ENCODE data around the gene VWA5B2.

Gene VWA5B2

DNA sequence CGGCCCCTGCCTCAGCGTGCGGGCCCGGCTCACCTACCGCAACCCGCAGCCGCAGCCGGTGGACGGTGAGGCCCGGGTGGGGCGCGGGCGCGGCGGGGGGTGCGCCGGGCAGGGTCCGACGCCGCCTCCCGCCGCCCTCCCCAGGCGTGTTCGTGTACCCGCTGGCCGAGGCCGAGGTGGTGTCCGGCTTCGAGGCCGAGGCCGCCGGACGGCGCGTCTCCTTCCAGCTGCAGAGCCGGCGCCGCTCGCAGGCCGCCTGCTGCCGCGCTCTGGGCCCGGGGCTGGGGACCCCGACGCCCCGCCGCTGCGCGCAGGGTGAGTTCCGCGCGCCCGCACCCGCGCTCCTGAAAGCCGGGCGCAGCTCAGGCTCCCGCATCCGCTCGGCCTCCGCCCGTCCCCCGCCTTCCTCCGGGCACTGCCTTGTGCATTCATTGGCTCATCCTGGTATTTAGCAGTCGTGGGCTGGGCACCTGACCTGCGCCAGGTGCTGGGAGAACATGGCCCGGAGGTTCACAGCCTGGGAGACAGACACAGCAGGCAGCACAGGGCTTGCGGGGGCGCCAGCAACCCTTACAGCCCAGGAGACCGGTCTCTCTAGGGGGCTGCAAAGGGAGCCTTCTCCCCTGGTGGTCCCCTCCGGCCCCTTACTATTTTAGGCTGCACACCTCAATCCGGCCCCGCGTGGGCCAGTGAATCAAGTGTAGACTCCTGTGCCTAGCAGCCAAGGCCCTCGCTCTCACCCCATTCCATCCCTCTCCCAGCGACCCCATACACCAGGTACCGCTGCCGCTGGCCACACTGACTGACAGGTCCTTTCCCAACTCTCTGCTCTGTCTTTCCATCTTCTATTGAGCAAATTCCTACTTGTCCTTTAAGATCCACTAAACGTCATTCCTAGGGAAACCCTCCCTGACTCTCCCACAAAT is 1.5 kb downstream of the VWA5B2 start:
- H3K4me3 ChIP-seq (ENCODE audit: low read length) = no peak overlapping the region
- H3K9me3 ChIP-seq (ENCODE audit: low read length) = peaks cover 2% of the 10 kb centered on the region
- H2AFZ ChIP-seq (ENCODE audit: low read depth, low read length) = peak overlapping the region; percentile 82
- peaks cover 10% of the 10 kb centered on the region for H3K4me1 ChIP-seq (ENCODE audit: insufficient read depth, low read length)
- H3K27me3 ChIP-seq (ENCODE audit: insufficient read depth, low read length) = peaks cover 89% of the 10 kb centered on the region
- H3K36me3 ChIP-seq (ENCODE audit: insufficient read depth, low read length) = no peaks in the 10 kb centered on the region

DNA sequence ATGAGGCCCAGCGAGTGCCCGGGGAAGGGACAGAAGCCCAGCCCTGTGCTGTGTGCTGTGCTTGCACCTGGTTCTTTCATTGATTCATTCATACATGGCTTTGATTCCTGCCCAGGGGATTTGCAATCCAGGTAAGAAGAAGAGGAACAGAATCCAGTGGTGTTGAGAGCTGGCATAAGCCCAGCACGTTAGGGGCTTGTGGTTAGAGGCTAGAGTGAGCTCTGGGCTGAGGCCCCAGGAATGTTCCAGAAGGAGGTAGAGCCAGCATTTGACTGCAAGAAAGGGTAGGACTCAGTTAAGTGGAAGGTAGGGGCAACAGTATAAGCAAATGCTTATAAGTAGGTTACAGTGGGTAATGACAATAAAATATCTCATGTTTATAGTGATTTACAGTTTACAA is 2.3 kb downstream of the VWA5B2 start:
- no peaks in the 10 kb centered on the region for H3K36me3 ChIP-seq (ENCODE audit: insufficient read depth, low read length)
- no peak overlapping the region for H3K4me3 ChIP-seq (ENCODE audit: low read length)
- H2AFZ ChIP-seq (ENCODE audit: low read depth, low read length) = no peak overlapping the region
- peaks cover 10% of the 10 kb centered on the region for H3K4me1 ChIP-seq (ENCODE audit: insufficient read depth, low read length)
- H3K27me3 ChIP-seq (ENCODE audit: insufficient read depth, low read length) = peaks cover 93% of the 10 kb centered on the region
- H3K9me3 ChIP-seq (ENCODE audit: low read length) = peaks cover 2% of the 10 kb centered on the region

DNA sequence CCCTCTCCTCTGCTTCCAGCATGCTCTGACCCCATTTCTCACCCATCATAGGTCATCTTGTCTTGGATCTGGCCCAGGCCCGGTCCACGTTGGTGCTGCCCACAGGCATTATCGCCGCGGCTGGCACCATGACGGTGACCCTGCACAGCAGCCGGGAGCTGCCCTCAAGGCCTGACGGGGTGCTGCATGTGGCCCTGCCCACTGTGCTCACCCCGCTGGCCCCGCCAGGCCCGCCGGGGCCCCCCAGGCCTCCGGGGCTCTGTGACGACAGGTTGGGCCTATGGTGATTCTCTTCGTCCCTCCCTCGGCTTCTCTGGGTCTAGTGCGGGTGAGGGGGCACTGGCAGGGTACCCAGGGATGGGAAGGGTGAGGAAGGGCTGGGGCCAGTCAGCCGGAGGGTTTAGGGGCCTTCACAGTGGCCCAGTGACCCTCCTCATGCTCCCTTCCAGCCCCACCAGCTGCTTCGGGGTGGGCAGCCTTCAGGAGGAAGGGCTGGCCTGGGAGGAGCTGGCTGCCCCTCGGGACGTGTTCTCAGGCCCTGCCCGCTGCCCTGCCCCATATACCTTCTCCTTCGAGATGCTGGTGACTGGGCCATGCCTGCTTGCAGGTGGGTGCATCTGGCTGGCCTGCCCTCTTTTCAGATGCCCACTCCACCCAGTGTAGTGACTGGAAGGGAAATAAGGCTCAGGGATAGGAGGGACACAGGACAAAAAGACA is 3.9 kb downstream of the VWA5B2 start:
- peaks cover 92% of the 10 kb centered on the region for H3K27me3 ChIP-seq (ENCODE audit: insufficient read depth, low read length)
- H3K4me1 ChIP-seq (ENCODE audit: insufficient read depth, low read length) = peaks cover 10% of the 10 kb centered on the region
- H3K4me3 ChIP-seq (ENCODE audit: low read length) = no peak overlapping the region

DNA sequence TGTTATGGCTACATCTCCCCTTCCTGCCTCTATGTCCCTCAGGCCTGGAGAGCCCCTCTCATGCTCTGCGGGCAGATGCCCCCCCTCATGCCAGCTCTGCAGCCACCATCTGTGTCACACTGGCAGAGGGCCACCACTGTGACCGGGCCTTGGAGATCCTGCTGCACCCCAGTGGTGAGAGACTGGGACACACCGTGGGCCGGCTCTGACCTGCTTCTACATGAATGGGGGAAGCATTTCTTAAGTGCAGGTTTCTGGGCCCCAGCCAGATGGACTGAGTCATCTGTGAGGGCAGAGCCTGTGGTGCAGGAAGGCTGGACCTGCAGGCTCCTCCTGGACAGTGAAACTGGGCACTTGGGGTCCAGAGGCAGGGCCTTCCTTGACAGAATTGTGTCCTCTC is 4.8 kb downstream of the VWA5B2 start:
- Histone ChIP-seq H3K4me1 (ENCODE audit: insufficient read depth, low read length) (peaks cover 10% of the 10 kb centered on the region), H3K36me3 (ENCODE audit: insufficient read depth, low read length) (no peaks in the 10 kb centered on the region), H3K9me3 (ENCODE audit: low read length) (no peaks in the 10 kb centered on the region), H2AFZ (ENCODE audit: low read depth, low read length) (no peak overlapping the region), H3K27me3 (ENCODE audit: insufficient read depth, low read length) (peaks cover 83% of the 10 kb centered on the region), H3K4me3 (ENCODE audit: low read length) (no peak overlapping the region)

More for the DNA sequence above, 3.9 kb downstream of the VWA5B2 start:
- Histone ChIP-seq H3K9me3 (ENCODE audit: low read length) (no peaks in the 10 kb centered on the region), H2AFZ (ENCODE audit: low read depth, low read length) (no peak overlapping the region), H3K36me3 (ENCODE audit: insufficient read depth, low read length) (no peaks in the 10 kb centered on the region)

DNA sequence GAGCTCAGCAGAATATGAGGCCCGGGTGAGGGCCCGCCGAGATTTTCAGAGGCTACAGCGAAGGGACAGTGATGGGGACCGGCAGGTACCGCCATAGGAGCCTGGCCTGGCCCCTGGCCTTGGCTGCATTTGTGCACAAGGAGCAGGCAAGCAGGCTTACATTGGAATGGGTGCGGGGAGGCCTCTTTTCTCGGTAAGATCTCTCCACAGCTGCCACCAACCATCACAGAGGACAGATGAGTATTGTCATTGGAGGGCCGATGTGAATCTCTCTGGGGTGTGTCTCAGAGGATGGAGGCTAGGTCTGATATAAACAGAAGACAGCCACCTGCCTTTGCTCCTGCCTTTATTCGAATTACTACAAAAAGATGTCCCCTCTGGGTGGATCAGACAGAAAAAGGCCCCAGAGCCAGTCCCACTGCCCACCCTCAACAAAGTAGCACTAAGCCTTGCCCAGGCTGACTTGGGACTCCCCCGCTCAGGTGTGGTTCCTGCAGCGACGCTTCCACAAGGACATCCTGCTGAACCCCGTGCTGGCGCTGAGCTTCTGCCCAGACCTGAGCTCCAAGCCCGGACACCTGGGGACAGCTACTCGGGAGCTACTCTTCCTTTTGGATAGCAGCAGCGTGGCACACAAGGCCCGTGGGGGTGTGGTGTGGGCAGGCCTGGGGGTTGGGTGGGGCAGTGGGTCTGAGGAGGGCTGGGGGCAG is 5.4 kb downstream of the VWA5B2 start:
- Histone ChIP-seq H2AFZ (ENCODE audit: low read depth, low read length) (no peak overlapping the region), H3K4me3 (ENCODE audit: low read length) (no peak overlapping the region), H3K27me3 (ENCODE audit: insufficient read depth, low read length) (peaks cover 78% of the 10 kb centered on the region), H3K36me3 (ENCODE audit: insufficient read depth, low read length) (no peaks in the 10 kb centered on the region), H3K9me3 (ENCODE audit: low read length) (no peaks in the 10 kb centered on the region), H3K4me1 (ENCODE audit: insufficient read depth, low read length) (peaks cover 6% of the 10 kb centered on the region)

DNA sequence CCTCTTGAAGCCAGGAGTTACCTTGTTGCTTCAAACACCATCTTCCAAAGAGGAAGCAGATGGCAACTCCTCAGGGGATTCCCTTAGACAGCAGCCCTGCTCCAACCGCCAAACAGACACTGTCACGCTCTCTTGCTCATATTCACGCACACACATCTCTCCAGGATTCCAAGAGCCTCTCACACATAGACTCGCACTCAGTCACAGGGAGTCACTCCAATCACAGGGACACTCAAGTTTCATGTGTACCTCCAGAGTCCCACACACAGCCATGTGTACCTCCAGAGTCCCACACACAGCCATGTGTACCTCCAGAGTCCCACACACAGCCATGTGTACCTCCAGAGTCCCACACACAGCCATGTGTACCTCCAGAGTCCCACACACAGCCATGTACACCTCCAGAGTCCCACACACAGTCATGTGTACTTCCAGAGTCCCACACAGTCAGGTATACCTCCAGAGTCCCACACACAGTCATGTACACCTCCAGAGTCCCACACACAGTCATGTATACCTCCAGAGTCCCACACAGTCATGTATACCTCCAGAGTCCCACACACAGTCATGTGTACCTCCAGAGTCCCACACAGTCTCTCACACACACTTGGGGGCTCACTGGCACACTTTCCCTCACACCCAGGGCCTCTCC is 6.1 kb downstream of the VWA5B2 start:
- Histone ChIP-seq H3K36me3 (ENCODE audit: insufficient read depth, low read length) (no peaks in the 10 kb centered on the region), H3K4me3 (ENCODE audit: low read length) (no peak overlapping the region), H3K9me3 (ENCODE audit: low read length) (no peaks in the 10 kb centered on the region), H3K27me3 (ENCODE audit: insufficient read depth, low read length) (peaks cover 71% of the 10 kb centered on the region), H3K4me1 (ENCODE audit: insufficient read depth, low read length) (peaks cover under 1% of the 10 kb centered on the region), H2AFZ (ENCODE audit: low read depth, low read length) (no peak overlapping the region)

DNA sequence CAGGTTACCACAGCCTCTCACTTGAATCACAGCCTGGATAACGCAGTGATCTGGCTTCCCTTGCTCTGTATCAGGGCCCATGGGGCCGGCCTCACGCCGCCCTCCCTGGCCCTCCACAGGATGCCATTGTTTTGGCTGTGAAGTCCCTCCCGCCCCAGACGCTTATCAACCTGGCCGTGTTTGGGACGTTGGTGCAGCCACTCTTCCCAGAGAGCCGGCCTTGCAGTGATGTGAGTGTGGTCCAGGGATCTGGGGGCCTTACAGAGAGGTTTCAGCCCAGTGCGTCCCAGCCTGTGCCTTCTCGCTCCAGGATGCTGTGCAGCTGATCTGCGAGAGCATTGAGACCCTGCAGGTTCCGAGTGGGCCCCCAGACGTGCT is 6.6 kb downstream of the VWA5B2 start:
- Histone ChIP-seq H3K4me3 (ENCODE audit: low read length) (no peak overlapping the region), H3K36me3 (ENCODE audit: insufficient read depth, low read length) (no peaks in the 10 kb centered on the region), H3K27me3 (ENCODE audit: insufficient read depth, low read length) (peaks cover 66% of the 10 kb centered on the region), H2AFZ (ENCODE audit: low read depth, low read length) (no peak overlapping the region), H3K4me1 (ENCODE audit: insufficient read depth, low read length) (no peaks in the 10 kb centered on the region), H3K9me3 (ENCODE audit: low read length) (no peaks in the 10 kb centered on the region)

DNA sequence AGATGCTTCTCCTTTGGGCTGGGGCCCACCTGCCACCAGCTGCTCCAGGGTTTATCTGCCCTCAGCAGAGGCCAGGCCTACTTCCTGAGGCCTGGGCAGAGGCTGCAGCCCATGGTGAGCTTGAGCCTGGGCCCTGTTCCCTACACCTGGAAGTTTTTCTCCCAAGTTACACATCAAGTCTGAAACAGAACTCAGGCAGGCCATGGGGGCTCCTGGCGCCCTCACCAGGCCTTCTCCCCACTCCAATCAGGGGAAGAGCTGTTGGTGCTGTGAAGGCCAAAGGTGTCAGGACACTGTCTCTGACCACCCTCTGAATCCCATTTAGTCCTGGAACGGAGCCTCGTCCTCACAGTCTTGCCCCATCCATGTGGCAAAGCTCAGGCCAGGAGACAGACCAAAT is 7.3 kb downstream of the VWA5B2 start:
- Histone ChIP-seq H3K4me3 (ENCODE audit: low read length) (no peak overlapping the region), H3K36me3 (ENCODE audit: insufficient read depth, low read length) (no peaks in the 10 kb centered on the region), H2AFZ (ENCODE audit: low read depth, low read length) (no peak overlapping the region), H3K9me3 (ENCODE audit: low read length) (no peaks in the 10 kb centered on the region), H3K4me1 (ENCODE audit: insufficient read depth, low read length) (no peaks in the 10 kb centered on the region), H3K27me3 (ENCODE audit: insufficient read depth, low read length) (peaks cover 60% of the 10 kb centered on the region)

DNA sequence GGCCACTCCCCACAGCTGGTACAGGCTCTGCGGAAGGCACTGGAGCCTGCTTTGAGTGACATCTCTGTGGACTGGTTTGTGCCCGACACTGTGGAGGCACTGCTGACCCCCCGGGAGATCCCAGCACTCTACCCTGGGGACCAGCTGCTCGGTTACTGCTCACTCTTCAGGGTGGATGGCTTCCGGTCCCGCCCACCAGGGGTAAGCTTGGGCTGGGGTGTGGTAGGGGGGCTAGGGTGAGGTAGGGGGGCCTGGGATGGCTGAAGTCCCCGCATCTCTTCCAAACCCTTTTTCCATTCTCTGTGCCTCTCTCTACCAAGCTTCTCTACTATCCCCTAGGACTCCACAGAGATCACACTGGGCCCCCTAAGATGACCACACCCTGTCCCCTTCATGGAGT is 7.8 kb downstream of the VWA5B2 start:
- H3K36me3 ChIP-seq (ENCODE audit: insufficient read depth, low read length) = peaks cover 5% of the 10 kb centered on the region
- H3K9me3 ChIP-seq (ENCODE audit: low read length) = no peaks in the 10 kb centered on the region
- no peaks in the 10 kb centered on the region for H3K4me1 ChIP-seq (ENCODE audit: insufficient read depth, low read length)
- H3K27me3 ChIP-seq (ENCODE audit: insufficient read depth, low read length) = peaks cover 54% of the 10 kb centered on the region
- H3K4me3 ChIP-seq (ENCODE audit: low read length) = no peak overlapping the region
- no peak overlapping the region for H2AFZ ChIP-seq (ENCODE audit: low read depth, low read length)

DNA sequence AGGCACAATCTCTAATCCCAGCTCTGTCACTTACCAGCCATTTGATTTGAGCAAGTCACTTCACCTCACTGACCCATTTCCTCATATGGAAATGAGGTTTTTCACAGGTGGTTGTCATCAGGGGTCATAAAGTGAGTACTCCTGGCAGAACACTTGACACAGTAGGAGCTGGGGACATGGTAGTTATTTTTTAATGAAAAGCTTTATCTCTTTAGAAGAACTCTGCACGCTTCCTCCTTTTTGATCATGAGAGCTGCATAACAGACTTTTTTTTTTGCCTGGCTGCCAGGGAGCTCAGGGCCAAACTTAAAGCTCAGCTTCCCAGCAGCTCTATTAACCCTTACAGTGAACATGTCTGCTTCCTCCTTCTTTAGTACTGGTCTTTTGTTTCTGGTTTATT is 8.4 kb downstream of the VWA5B2 start:
- Histone ChIP-seq H3K27me3 (ENCODE audit: insufficient read depth, low read length) (peaks cover 48% of the 10 kb centered on the region), H2AFZ (ENCODE audit: low read depth, low read length) (no peak overlapping the region), H3K36me3 (ENCODE audit: insufficient read depth, low read length) (peaks cover 11% of the 10 kb centered on the region), H3K9me3 (ENCODE audit: low read length) (no peaks in the 10 kb centered on the region), H3K4me1 (ENCODE audit: insufficient read depth, low read length) (no peaks in the 10 kb centered on the region), H3K4me3 (ENCODE audit: low read length) (no peak overlapping the region)

DNA sequence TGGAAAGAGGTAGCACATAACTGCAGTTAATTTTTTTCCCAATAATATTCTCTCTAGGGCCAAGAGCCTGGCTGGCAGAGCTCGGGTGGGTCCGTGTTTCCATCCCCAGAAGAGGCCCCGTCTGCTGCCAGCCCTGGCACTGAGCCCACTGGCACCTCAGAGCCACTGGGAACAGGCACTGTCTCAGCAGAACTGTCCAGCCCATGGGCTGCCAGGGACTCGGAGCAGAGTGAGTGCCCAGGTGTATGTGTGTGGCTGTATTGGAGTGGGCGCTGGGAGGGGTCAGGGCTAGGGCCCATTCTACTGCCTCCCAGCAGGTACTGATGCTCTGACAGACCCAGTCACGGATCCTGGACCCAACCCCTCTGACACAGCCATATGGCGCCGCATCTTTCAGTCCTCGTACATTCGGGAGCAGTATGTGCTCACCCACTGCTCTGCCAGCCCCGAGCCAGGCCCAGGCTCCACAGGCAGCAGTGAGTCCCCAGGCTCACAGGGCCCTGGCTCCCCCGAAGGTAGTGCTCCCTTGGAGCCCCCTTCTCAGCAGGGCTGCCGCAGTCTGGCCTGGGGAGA is 8.9 kb downstream of the VWA5B2 start:
- Histone ChIP-seq H3K27me3 (ENCODE audit: insufficient read depth, low read length) (peaks cover 43% of the 10 kb centered on the region), H3K36me3 (ENCODE audit: insufficient read depth, low read length) (peaks cover 16% of the 10 kb centered on the region), H2AFZ (ENCODE audit: low read depth, low read length) (no peak overlapping the region), H3K4me3 (ENCODE audit: low read length) (no peak overlapping the region), H3K4me1 (ENCODE audit: insufficient read depth, low read length) (no peaks in the 10 kb centered on the region), H3K9me3 (ENCODE audit: low read length) (no peaks in the 10 kb centered on the region)

DNA sequence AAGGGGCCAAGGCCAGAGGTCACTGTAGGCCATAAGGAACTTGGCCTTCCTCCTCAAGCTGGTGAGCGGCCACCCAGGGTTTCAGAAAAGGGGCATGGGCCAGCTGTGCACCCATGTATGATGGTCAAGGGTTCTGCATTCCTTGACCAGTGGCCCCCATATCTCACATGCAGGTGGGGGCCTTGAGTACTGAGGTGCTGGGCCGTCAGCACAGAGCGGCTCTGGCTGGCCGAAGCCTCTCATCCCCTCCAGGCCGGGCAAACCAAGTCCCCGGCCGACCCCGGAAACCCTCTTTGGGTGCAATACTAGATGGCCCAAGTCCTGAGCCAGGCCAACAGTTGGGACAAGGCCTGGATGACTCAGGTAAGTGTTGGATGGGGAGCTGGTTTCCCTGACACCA is 9.8 kb downstream of the VWA5B2 start:
- H3K4me1 ChIP-seq (ENCODE audit: insufficient read depth, low read length) = no peaks in the 10 kb centered on the region
- no peak overlapping the region for H2AFZ ChIP-seq (ENCODE audit: low read depth, low read length)
- H3K9me3 ChIP-seq (ENCODE audit: low read length) = no peaks in the 10 kb centered on the region
- peaks cover 34% of the 10 kb centered on the region for H3K27me3 ChIP-seq (ENCODE audit: insufficient read depth, low read length)
- peaks cover 23% of the 10 kb centered on the region for H3K36me3 ChIP-seq (ENCODE audit: insufficient read depth, low read length)
- no peak overlapping the region for H3K4me3 ChIP-seq (ENCODE audit: low read length)
